Cardiac ventricle fibroblast (primary cell): ENCODE measurements around the gene KRTAP9-2. TPM values are rescaled to one million over a fixed set of nuclear protein-coding genes. Genes with fewer than 3 reads are reported as not detected.

Source experiments
- total RNA-seq: library from RNA; depleted of rRNA; stranded (reverse); fragments of >200 nt; gene quantifications from 2 replicates; pipeline ENCODE4 v1.2.3, GENCODE V29; 2015

The KRTAP9-2 gene, protein sequence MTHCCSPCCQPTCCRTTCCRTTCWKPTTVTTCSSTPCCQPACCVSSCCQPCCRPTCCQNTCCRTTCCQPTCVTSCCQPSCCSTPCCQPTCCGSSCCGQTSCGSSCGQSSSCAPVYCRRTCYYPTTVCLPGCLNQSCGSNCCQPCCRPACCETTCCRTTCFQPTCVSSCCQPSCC
- total RNA-seq, result not detected in 2 replicates

DNA sequence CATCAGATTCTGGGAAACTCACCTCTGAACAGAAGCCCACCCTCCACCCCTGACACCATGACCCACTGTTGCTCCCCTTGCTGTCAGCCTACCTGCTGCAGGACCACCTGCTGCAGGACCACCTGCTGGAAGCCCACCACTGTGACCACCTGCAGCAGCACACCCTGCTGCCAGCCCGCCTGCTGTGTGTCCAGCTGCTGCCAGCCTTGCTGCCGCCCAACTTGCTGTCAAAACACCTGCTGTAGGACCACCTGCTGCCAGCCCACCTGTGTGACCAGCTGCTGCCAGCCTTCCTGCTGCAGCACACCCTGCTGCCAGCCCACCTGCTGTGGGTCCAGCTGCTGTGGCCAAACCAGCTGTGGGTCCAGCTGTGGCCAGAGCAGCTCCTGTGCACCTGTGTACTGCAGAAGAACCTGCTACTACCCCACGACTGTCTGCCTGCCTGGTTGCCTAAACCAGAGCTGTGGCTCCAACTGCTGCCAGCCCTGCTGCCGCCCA lies at the start of gene KRTAP9-2:
TSS of gene KRTAP9-2 (plus strand) at position 51 of the 498 bp plus-strand sequence. CDS start at position 58, 7 bp downstream.

GRCh38 chr17:41177727-41178271 lies 48.6 kb upstream of the KRTAP9-2 start, which contains the start of gene KRTAP4-2:
Gene KRTAP4-2 (minus strand): TSS chr17:41178221. CDS start chr17:41178164, 57 bp downstream.

GRCh38 chr17:41184480-41184961 lies 41.9 kb upstream of the KRTAP9-2 start, which contains the start of gene KRTAP4-1:
Gene KRTAP4-1 (minus strand): TSS chr17:41184911. CDS start chr17:41184854, 57 bp downstream.

GRCh38 chr17:41189837-41190318 lies 36.6 kb upstream of the KRTAP9-2 start, which contains the start of gene KRTAP9-1:
Gene KRTAP9-1 (plus strand): TSS chr17:41189887. CDS start chr17:41189887, 0 bp downstream.

GRCh38 chr17:41232399-41233105 lies 6.1 kb downstream of the KRTAP9-2 start, which contains the start of gene KRTAP9-3:
Gene KRTAP9-3 (plus strand): TSS chr17:41232449. CDS start chr17:41232502, 53 bp downstream.

DNA sequence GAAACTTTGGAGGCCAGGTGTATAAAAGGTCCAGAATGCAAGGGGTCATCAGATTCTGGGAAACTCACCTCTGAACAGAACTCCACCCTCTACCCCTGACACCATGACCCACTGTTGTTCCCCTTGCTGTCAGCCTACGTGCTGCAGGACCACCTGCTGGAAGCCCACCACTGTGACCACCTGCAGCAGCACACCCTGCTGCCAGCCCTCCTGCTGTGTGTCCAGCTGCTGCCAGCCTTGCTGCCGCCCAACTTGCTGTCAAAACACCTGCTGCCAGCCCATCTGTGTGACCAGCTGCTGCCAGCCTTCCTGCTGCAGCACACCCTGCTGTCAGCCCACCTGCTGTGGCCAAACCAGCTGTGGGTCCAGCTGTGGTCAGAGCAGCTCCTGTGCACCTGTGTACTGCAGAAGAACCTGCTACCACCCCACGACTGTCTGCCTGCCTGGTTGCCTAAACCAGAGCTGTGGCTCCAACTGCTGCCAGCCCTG lies 11.5 kb downstream of the KRTAP9-2 start, which contains the start of gene KRTAP9-8:
TSS of gene KRTAP9-8 (plus strand) at position 51 of the 489 bp plus-strand sequence. CDS start at position 104, 53 bp downstream.

DNA sequence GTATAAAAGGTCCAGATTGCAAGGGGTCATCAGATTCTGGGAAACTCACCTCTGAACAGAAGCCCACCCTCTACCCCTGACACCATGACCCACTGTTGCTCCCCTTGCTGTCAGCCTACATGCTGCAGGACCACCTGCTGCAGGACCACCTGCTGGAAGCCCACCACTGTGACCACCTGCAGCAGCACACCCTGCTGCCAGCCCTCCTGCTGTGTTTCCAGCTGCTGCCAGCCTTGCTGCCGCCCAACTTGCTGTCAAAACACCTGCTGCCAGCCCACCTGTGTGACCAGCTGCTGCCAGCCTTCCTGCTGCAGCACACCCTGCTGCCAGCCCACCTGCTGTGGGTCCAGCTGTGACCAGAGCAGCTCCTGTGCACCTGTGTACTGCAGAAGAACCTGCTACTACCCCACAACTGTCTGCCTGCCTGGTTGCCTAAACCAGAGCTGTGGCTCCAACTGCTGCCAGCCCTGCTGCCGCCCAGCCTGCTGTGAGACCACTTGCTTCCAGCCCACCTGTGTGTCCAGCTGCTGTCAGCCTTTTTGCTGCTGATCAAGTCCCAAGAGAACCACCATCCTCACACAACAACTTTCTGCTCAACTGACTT lies 23.3 kb downstream of the KRTAP9-2 start, which contains the start of gene KRTAP9-4:
TSS of gene KRTAP9-4 (plus strand) at position 51 of the 604 bp plus-strand sequence. CDS start at position 85, 34 bp downstream.

GRCh38 chr17:41255381-41256290 lies 29.2 kb downstream of the KRTAP9-2 start, which contains the start of gene KRTAP9-9:
Gene KRTAP9-9 (plus strand): TSS chr17:41255384.

GRCh38 chr17:41265078-41265477 lies 38.6 kb downstream of the KRTAP9-2 start, which contains the start of gene KRTAP9-6:
Gene KRTAP9-6 (plus strand): TSS chr17:41265378. CDS start chr17:41265378, 0 bp downstream.

DNA sequence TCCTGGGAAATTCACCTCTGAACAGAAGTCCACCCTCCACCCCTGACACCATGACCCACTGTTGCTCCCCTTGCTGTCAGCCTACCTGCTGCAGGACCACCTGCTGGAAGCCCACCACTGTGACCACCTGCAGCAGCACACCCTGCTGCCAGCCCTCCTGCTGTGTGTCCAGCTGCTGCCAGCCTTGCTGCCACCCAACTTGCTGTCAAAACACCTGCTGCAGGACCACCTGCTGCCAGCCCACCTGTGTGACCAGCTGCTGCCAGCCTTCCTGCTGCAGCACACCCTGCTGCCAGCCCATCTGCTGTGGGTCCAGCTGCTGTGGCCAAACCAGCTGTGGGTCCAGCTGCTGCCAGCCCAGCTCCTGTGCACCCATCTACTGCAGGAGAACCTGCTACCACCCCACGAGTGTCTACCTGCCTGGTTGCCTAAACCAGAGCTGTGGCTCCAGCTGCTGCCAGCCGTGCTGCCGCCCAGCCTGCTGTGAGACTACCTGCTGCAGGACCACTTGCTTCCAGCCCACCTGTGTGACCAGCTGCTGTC lies 49.3 kb downstream of the KRTAP9-2 start, which contains the start of gene KRTAP9-7:
TSS of gene KRTAP9-7 (plus strand) at position 51 of the 543 bp plus-strand sequence. CDS start at position 51, 0 bp downstream.

Other genes starting within 250 kb of the KRTAP9-2 start
- not detected in 2 replicates for gene KRT40, start 242.3 kb upstream of the KRTAP9-2 start, total RNA-seq
- not detected in 2 replicates for gene KRTAP3-3, start 232.5 kb upstream of the KRTAP9-2 start, total RNA-seq
- not detected in 2 replicates for gene KRTAP3-2, start 226.7 kb upstream of the KRTAP9-2 start, total RNA-seq
- gene KRTAP3-1, start 217.5 kb upstream of the KRTAP9-2 start, total RNA-seq, result not detected in 2 replicates
- not detected in 2 replicates for gene KRTAP1-5, start 199.4 kb upstream of the KRTAP9-2 start, total RNA-seq
- not detected in 2 replicates for gene KRTAP1-4, start 196.5 kb upstream of the KRTAP9-2 start, total RNA-seq
- not detected in 2 replicates for gene KRTAP1-3, start 191.8 kb upstream of the KRTAP9-2 start, total RNA-seq
- not detected in 2 replicates for gene KRTAP1-1, start 185.2 kb upstream of the KRTAP9-2 start, total RNA-seq
- gene KRTAP2-1, start 179.3 kb upstream of the KRTAP9-2 start, total RNA-seq, result not detected in 2 replicates
- gene KRTAP2-2, start 171.4 kb upstream of the KRTAP9-2 start, total RNA-seq, result not detected in 2 replicates
- not detected in 2 replicates for gene KRTAP2-3, start 166.5 kb upstream of the KRTAP9-2 start, total RNA-seq
- not detected in 2 replicates for gene KRTAP2-4, start 160.8 kb upstream of the KRTAP9-2 start, total RNA-seq
- gene KRTAP4-7, start 142.5 kb upstream of the KRTAP9-2 start, total RNA-seq, result not detected in 2 replicates
- gene KRTAP4-8, start 128.5 kb upstream of the KRTAP9-2 start, total RNA-seq, result not detected in 2 replicates
- gene KRTAP4-16, start 124.4 kb upstream of the KRTAP9-2 start, total RNA-seq, result not detected in 2 replicates
- gene KRTAP4-9, start 121.3 kb upstream of the KRTAP9-2 start, total RNA-seq, result not detected in 2 replicates
- not detected in 2 replicates for gene KRTAP4-11, start 108.3 kb upstream of the KRTAP9-2 start, total RNA-seq
- not detected in 2 replicates for gene KRTAP4-12, start 102.5 kb upstream of the KRTAP9-2 start, total RNA-seq
- gene KRTAP4-6, start 86.1 kb upstream of the KRTAP9-2 start, total RNA-seq, result not detected in 2 replicates
- gene KRTAP4-5, start 76.8 kb upstream of the KRTAP9-2 start, total RNA-seq, result not detected in 2 replicates
- not detected in 2 replicates for gene KRTAP4-4, start 65.9 kb upstream of the KRTAP9-2 start, total RNA-seq
- gene KRTAP4-3, start 58.4 kb upstream of the KRTAP9-2 start, total RNA-seq, result not detected in 2 replicates
- not detected in 2 replicates for gene KRTAP4-2, start 48.4 kb upstream of the KRTAP9-2 start, total RNA-seq
- gene KRTAP4-1, start 41.7 kb upstream of the KRTAP9-2 start, total RNA-seq, result not detected in 2 replicates
- gene KRTAP9-1, start 36.8 kb upstream of the KRTAP9-2 start, total RNA-seq, result not detected in 2 replicates
- not detected in 2 replicates for gene KRTAP9-3, start 5.8 kb downstream of the KRTAP9-2 start, total RNA-seq
- gene KRTAP9-8, start 11.4 kb downstream of the KRTAP9-2 start, total RNA-seq, result not detected in 2 replicates
- not detected in 2 replicates for gene KRTAP9-4, start 23.0 kb downstream of the KRTAP9-2 start, total RNA-seq
- not detected in 2 replicates for gene KRTAP9-9, start 28.7 kb downstream of the KRTAP9-2 start, total RNA-seq
- gene KRTAP9-6, start 38.7 kb downstream of the KRTAP9-2 start, total RNA-seq, result not detected in 2 replicates
- gene KRTAP9-7, start 49.0 kb downstream of the KRTAP9-2 start, total RNA-seq, result not detected in 2 replicates
- not detected in 2 replicates for gene KRTAP29-1, start 76.2 kb downstream of the KRTAP9-2 start, total RNA-seq
- gene KRTAP16-1, start 82.7 kb downstream of the KRTAP9-2 start, total RNA-seq, result not detected in 2 replicates
- gene KRTAP17-1, start 89.1 kb downstream of the KRTAP9-2 start, total RNA-seq, result not detected in 2 replicates
- not detected in 2 replicates for gene KRT33A, start 124.2 kb downstream of the KRTAP9-2 start, total RNA-seq
- not detected in 2 replicates for gene KRT33B, start 143.2 kb downstream of the KRTAP9-2 start, total RNA-seq
- not detected in 2 replicates for gene KRT34, start 155.7 kb downstream of the KRTAP9-2 start, total RNA-seq
- gene KRT31, start 171.0 kb downstream of the KRTAP9-2 start, total RNA-seq, result not detected in 2 replicates
- gene KRT37, start 197.9 kb downstream of the KRTAP9-2 start, total RNA-seq, result not detected in 2 replicates
- not detected in 2 replicates for gene KRT38, start 214.3 kb downstream of the KRTAP9-2 start, total RNA-seq
- gene KRT32, start 240.7 kb downstream of the KRTAP9-2 start, total RNA-seq, result not detected in 2 replicates